ENCODE data around the gene GSTM4. TPM values are rescaled to one million over a fixed set of nuclear protein-coding genes. Genes with fewer than 3 reads are reported as not detected.

Gene GSTM4
- total RNA-seq, 1 experiment from 2014 or later: 24.6 TPM

DNA sequence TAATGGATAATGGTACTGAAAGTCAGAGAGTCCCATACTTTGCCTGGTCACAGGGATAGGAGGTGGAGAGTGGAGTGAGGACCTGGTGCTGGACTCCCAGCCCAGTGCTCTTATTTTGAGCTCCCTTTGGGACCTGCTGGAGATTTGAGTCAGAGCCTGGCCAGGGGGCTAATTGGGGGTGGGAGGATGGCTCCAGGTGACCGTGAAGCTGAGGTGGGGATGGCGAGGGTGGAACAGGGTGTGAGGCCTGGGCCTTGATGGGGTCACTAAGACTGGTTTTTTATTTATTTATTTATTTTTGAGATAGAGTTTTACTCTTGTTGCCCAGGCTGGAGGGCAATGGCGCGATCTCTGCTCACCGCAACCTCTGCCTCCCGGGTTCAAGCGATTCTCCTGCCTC, 18.5 kb upstream of the GSTM4 start:
- Histone ChIP-seq H2BK12ac (ENCODE audit: insufficient read length, low read depth, low read length) (no peak overlapping the region), H3K79me2 (ENCODE audit: insufficient read depth, low read length) (no peaks in the 10 kb centered on the region), H4K91ac (ENCODE audit: insufficient read length, low read depth, low read length) (no peak overlapping the region), H3K14ac (ENCODE audit: insufficient read depth, low read length) (no peak overlapping the region; the same call in 1 of the 2 replicates), H3K56ac (ENCODE audit: insufficient read length, low read depth, low read length) (no peak overlapping the region), H3K9me3 (ENCODE audit: control insufficient read depth, low read depth, low read length) (no peaks in the 10 kb centered on the region), H2AFZ (ENCODE audit: low read length) (no peak overlapping the region), H2BK120ac (ENCODE audit: low read depth, low read length, poor library complexity, severe bottlenecking) (no peak overlapping the region), H3K4me2 (ENCODE audit: insufficient read depth, insufficient read length, low read length) (no peak overlapping the region), H3K4me1 (ENCODE audit: insufficient read depth, low read length) (peaks cover 7% of the 10 kb centered on the region; the same call in 1 of the 2 replicates), H4K8ac (replicated peaks; ENCODE audit: insufficient read length, low read depth, low read length) (no peak overlapping the region), H4K20me1 (ENCODE audit: control insufficient read depth, insufficient read depth, insufficient read length) (no peaks in the 10 kb centered on the region), H3K23me2 (ENCODE audit: insufficient read length, low read depth, low read length, poor library complexity, severe bottlenecking) (no peaks in the 10 kb centered on the region), H3K4ac (ENCODE audit: low read depth, low read length) (no peak overlapping the region), H2BK20ac (ENCODE audit: low read depth, low read length, poor library complexity, severe bottlenecking) (no peak overlapping the region), H4K5ac (ENCODE audit: insufficient read length, low read depth, low read length) (no peak overlapping the region), H3T11ph (ENCODE audit: low read length) (no peak overlapping the region), H3K27me3 (ENCODE audit: insufficient read depth, low read length) (no peaks in the 10 kb centered on the region), H2BK5ac (ENCODE audit: insufficient read length, low read length) (no peak overlapping the region), H3K27ac (ENCODE audit: insufficient read length, low read depth, low read length) (no peak overlapping the region), H2BK15ac (ENCODE audit: low read depth, low read length) (no peak overlapping the region), H3K23ac (ENCODE audit: insufficient read length, low read depth, low read length) (no peak overlapping the region), H3K18ac (ENCODE audit: insufficient read length, low read depth, low read length) (no peak overlapping the region), H2AK5ac (ENCODE audit: insufficient read length, low read length) (no peak overlapping the region), H3K79me1 (ENCODE audit: insufficient read depth, low read depth, low read length, poor library complexity, severe bottlenecking) (no peaks in the 10 kb centered on the region), H3K9ac (ENCODE audit: extremely low read depth, insufficient read length, low read length) (no peak overlapping the region)
- Mint-ChIP-seq H3K4me3 (no peak overlapping the region), H3K9me3 (no peaks in the 10 kb centered on the region), H3K4me1 (peaks cover 22 to 34% of the 10 kb centered on the region in 2 experiments), H3K27ac (no peak overlapping the region), H3K27me3 (ENCODE audit: low read depth) (peaks cover 5% of the 10 kb centered on the region), H3K36me3 (ENCODE audit: insufficient read depth in 1 of 3, low read depth in 3 of 3) (peaks cover 0 to 2% (median 0%) of the 10 kb centered on the region in 3 experiments; a peak in 1 of 7 replicates)
- no CpG with 5 or more reads among the region's 7 CpGs for WGBS (ENCODE audit: extremely low coverage, insufficient read length, low lambda C conversion rate)
- peak; percentile 10 for DNase-seq
- TF ChIP-seq CTCF (conservative IDR thresholded peaks at IDR 0.05): no peak

Data from H9 (cell line).